HEK293 (cell line): ENCODE data around the gene CDC73.

ENCODE experiments used
- CTCF ChIA-PET: fragments of 350-600 bp; formaldehyde crosslinking; extraction: SDS; loops from one replicate; lab custom pipeline; 2021; ENCODE audit warnings: antibody characterized with exemption; lab: Yijun Ruan, JAX
- POLR2A ChIA-PET: fragments of 300-600 bp; formaldehyde crosslinking; extraction: SDS; loops from one replicate; lab custom pipeline; 2020; ENCODE audit warnings: antibody characterized with exemption, inconsistent platforms; lab: Yijun Ruan, JAX
- H3K27ac ChIP-seq: fragments of 200-500 bp; sonication (Bioruptor generic); 2 replicates; pipeline ENCODE4 v1.5.1; 2014; ENCODE audit warnings: low read depth, low read length, control low read depth, inconsistent platforms; ENCODE audit errors: extremely low read depth
- H3K36me3 ChIP-seq, 2 experiments: fragments of 200-500 bp in 1 of 2; sonication (Bioruptor generic) in 1 of 2; 1 replicate in 1 of 2; 2 replicates in 1 of 2; pipeline ENCODE4 v1.5.1; 2014 to 2017; ENCODE audit warnings: inconsistent platforms in 2 of 2, low read length in 2 of 2; ENCODE audit not compliant: control insufficient read depth in 2 of 2, insufficient read depth in 1 of 2
- H3K4me1 ChIP-seq: fragments of 200-500 bp; sonication (Bioruptor generic); 2 replicates; pipeline ENCODE4 v1.5.1; 2014; ENCODE audit warnings: mild to moderate bottlenecking, low read length, inconsistent platforms; ENCODE audit not compliant: control insufficient read depth, insufficient read depth
- H3K4me3 ChIP-seq: 2 replicates; pipeline ENCODE4 v1.5.1; 2011; ENCODE audit warnings: low read depth, mild to moderate bottlenecking, control low read depth, low read length, moderate library complexity
- H3K9me3 ChIP-seq: fragments of 200-500 bp; sonication (Bioruptor generic); 2 replicates; pipeline ENCODE4 v1.5.1; 2014; ENCODE audit warnings: low read depth, low read length, inconsistent platforms; ENCODE audit not compliant: control insufficient read depth, insufficient read depth
- OSR2 ChIP-seq: fragments of 450-650 bp; formaldehyde crosslinking; IDR thresholded peaks from 2 replicates; pipeline ENCODE4 v1.5.1; 2016; ENCODE audit warnings: missing biosample characterization, missing genetic modification characterization
- ZBTB1 ChIP-seq: fragments of 450-650 bp; formaldehyde crosslinking; IDR thresholded peaks from 2 replicates; pipeline ENCODE4 v1.5.1; 2016; ENCODE audit warnings: missing biosample characterization, missing genetic modification characterization
- ZBTB8A ChIP-seq: fragments of 450-650 bp; formaldehyde crosslinking; IDR thresholded peaks from 2 replicates; pipeline ENCODE4 v1.5.1; 2016; ENCODE audit warnings: missing biosample characterization, missing genetic modification characterization
- ZFP41 ChIP-seq: fragments of 450-650 bp; formaldehyde crosslinking; IDR thresholded peaks from 2 replicates; pipeline ENCODE4 v1.5.1; 2016; ENCODE audit warnings: missing biosample characterization, missing genetic modification characterization, borderline replicate concordance
- ZNF175 ChIP-seq: fragments of 450-650 bp; formaldehyde crosslinking; IDR thresholded peaks from 2 replicates; pipeline ENCODE4 v1.5.1; 2016; ENCODE audit warnings: missing biosample characterization, missing genetic modification characterization
- ZNF239 ChIP-seq: fragments of 450-650 bp; formaldehyde crosslinking; IDR thresholded peaks from 2 replicates; pipeline ENCODE4 v1.5.1; 2016; ENCODE audit warnings: missing biosample characterization, missing genetic modification characterization
- ZNF354C ChIP-seq: fragments of 450-650 bp; formaldehyde crosslinking; IDR thresholded peaks from 2 replicates; pipeline ENCODE4 v1.5.1; 2016; ENCODE audit warnings: missing biosample characterization, missing genetic modification characterization, low read depth, borderline replicate concordance
- ZNF501 ChIP-seq: fragments of 450-650 bp; formaldehyde crosslinking; IDR thresholded peaks from 2 replicates; pipeline ENCODE4 v1.5.1; 2016; ENCODE audit warnings: missing biosample characterization, missing genetic modification characterization
- ZNF558 ChIP-seq: fragments of 450-650 bp; formaldehyde crosslinking; IDR thresholded peaks from 2 replicates; pipeline ENCODE4 v1.5.1; 2016; ENCODE audit warnings: missing biosample characterization, missing genetic modification characterization
- ZNF837 ChIP-seq: fragments of 450-650 bp; formaldehyde crosslinking; IDR thresholded peaks from 2 replicates; pipeline ENCODE4 v1.5.1; 2016; ENCODE audit warnings: missing biosample characterization, missing genetic modification characterization
- ZNF843 ChIP-seq: fragments of 450-650 bp; formaldehyde crosslinking; IDR thresholded peaks from 2 replicates; pipeline ENCODE4 v1.5.1; 2016; ENCODE audit warnings: missing biosample characterization, missing genetic modification characterization
- TF ChIP-seq, protein P1 (sequence below): fragments of 450-650 bp; formaldehyde crosslinking; IDR thresholded peaks from 2 replicates; pipeline ENCODE4 v1.5.1; 2016; ENCODE audit warnings: missing biosample characterization, missing genetic modification characterization
- TF ChIP-seq, protein P2 (sequence below): fragments of 450-650 bp; formaldehyde crosslinking; IDR thresholded peaks from 2 replicates; pipeline ENCODE4 v1.5.1; 2016; ENCODE audit warnings: missing biosample characterization, missing genetic modification characterization
- TF ChIP-seq, protein P3 (sequence below): fragments of 450-650 bp; formaldehyde crosslinking; IDR thresholded peaks from 2 replicates; pipeline ENCODE4 v1.5.1; 2016; ENCODE audit warnings: missing biosample characterization, missing genetic modification characterization
- TF ChIP-seq, protein P4 (sequence below): fragments of 450-650 bp; formaldehyde crosslinking; IDR thresholded peaks from 2 replicates; pipeline ENCODE4 v1.5.1; 2017; ENCODE audit warnings: missing biosample characterization, missing genetic modification characterization
- TF ChIP-seq, protein P5 (sequence below): fragments of 450-650 bp; formaldehyde crosslinking; IDR thresholded peaks from 2 replicates; pipeline ENCODE4 v1.5.1; 2016; ENCODE audit warnings: missing biosample characterization, missing genetic modification characterization
- TF ChIP-seq, protein P6 (sequence below): fragments of 450-650 bp; formaldehyde crosslinking; optimal IDR thresholded peaks from 2 replicates; pipeline ENCODE3; 2016; ENCODE audit warnings: missing biosample characterization, mild to moderate bottlenecking, missing genetic modification characterization

CDC73 gene

DNA sequence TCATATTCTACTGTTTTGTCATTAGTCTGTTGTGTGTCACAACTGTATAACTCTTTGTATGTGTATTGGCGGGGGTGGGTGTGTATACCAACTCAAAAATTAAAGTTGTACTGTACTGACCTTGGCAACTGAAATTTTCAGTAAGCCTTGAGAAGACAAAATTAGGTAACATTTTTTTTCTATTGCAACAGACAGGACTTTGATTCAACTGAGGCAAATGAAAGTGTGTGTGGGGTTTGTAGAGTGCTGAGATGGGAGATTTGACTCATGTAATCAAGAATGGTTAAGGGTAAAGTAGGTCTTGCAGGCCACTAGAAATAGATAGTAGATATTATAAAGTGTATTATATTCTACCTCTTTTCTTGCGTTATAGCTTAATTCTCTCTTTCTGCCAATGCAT, 79.2 kb downstream of the CDC73 start:
- TF ChIP-seq ZNF843 = no peak
- no peak for TF ChIP-seq ZFP41 (tag by site-specific recombination)
- TF ChIP-seq ZNF239 (tag by site-specific recombination) = no peak
- TF ChIP-seq, protein P1, sequence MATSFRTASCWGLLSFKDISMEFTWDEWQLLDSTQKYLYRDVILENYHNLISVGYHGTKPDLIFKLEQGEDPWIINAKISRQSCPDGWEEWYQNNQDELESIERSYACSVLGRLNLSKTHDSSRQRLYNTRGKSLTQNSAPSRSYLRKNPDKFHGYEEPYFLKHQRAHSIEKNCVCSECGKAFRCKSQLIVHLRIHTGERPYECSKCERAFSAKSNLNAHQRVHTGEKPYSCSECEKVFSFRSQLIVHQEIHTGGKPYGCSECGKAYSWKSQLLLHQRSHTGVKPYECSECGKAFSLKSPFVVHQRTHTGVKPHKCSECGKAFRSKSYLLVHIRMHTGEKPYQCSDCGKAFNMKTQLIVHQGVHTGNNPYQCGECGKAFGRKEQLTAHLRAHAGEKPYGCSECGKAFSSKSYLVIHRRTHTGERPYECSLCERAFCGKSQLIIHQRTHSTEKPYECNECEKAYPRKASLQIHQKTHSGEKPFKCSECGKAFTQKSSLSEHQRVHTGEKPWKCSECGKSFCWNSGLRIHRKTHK (tag by site-specific recombination) = no peak
- TF ChIP-seq, protein P2, sequence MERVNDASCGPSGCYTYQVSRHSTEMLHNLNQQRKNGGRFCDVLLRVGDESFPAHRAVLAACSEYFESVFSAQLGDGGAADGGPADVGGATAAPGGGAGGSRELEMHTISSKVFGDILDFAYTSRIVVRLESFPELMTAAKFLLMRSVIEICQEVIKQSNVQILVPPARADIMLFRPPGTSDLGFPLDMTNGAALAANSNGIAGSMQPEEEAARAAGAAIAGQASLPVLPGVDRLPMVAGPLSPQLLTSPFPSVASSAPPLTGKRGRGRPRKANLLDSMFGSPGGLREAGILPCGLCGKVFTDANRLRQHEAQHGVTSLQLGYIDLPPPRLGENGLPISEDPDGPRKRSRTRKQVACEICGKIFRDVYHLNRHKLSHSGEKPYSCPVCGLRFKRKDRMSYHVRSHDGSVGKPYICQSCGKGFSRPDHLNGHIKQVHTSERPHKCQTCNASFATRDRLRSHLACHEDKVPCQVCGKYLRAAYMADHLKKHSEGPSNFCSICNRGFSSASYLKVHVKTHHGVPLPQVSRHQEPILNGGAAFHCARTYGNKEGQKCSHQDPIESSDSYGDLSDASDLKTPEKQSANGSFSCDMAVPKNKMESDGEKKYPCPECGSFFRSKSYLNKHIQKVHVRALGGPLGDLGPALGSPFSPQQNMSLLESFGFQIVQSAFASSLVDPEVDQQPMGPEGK (tag by site-specific recombination) = no peak
- TF ChIP-seq ZBTB1 = no peak
- no peak for TF ChIP-seq ZNF501 (tag by site-specific recombination)
- TF ChIP-seq, protein P3, sequence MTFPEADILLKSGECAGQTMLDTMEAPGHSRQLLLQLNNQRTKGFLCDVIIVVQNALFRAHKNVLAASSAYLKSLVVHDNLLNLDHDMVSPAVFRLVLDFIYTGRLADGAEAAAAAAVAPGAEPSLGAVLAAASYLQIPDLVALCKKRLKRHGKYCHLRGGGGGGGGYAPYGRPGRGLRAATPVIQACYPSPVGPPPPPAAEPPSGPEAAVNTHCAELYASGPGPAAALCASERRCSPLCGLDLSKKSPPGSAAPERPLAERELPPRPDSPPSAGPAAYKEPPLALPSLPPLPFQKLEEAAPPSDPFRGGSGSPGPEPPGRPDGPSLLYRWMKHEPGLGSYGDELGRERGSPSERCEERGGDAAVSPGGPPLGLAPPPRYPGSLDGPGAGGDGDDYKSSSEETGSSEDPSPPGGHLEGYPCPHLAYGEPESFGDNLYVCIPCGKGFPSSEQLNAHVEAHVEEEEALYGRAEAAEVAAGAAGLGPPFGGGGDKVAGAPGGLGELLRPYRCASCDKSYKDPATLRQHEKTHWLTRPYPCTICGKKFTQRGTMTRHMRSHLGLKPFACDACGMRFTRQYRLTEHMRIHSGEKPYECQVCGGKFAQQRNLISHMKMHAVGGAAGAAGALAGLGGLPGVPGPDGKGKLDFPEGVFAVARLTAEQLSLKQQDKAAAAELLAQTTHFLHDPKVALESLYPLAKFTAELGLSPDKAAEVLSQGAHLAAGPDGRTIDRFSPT (tag by site-specific recombination) = no peak
- no peak for TF ChIP-seq ZNF837 (tag by site-specific recombination)
- no peak for TF ChIP-seq ZNF354C (tag by site-specific recombination)
- no peak for TF ChIP-seq ZNF175 (tag by site-specific recombination)
- TF ChIP-seq ZBTB8A (tag by site-specific recombination) = no peak
- TF ChIP-seq, protein P4, sequence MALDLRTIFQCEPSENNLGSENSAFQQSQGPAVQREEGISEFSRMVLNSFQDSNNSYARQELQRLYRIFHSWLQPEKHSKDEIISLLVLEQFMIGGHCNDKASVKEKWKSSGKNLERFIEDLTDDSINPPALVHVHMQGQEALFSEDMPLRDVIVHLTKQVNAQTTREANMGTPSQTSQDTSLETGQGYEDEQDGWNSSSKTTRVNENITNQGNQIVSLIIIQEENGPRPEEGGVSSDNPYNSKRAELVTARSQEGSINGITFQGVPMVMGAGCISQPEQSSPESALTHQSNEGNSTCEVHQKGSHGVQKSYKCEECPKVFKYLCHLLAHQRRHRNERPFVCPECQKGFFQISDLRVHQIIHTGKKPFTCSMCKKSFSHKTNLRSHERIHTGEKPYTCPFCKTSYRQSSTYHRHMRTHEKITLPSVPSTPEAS (tag by site-specific recombination) = no peak
- TF ChIP-seq, protein P5, sequence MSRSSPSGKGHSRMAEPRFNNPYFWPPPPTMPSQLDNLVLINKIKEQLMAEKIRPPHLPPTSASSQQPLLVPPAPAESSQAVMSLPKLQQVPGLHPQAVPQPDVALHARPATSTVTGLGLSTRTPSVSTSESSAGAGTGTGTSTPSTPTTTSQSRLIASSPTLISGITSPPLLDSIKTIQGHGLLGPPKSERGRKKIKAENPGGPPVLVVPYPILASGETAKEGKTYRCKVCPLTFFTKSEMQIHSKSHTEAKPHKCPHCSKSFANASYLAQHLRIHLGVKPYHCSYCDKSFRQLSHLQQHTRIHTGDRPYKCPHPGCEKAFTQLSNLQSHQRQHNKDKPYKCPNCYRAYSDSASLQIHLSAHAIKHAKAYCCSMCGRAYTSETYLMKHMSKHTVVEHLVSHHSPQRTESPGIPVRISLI (tag by site-specific recombination) = no peak
- TF ChIP-seq, protein P6, sequence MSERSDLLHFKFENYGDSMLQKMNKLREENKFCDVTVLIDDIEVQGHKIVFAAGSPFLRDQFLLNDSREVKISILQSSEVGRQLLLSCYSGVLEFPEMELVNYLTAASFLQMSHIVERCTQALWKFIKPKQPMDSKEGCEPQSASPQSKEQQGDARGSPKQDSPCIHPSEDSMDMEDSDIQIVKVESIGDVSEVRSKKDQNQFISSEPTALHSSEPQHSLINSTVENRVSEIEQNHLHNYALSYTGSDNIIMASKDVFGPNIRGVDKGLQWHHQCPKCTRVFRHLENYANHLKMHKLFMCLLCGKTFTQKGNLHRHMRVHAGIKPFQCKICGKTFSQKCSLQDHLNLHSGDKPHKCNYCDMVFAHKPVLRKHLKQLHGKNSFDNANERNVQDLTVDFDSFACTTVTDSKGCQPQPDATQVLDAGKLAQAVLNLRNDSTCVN (tag by site-specific recombination) = no peak
- TF ChIP-seq OSR2 (tag by site-specific recombination) = no peak
- TF ChIP-seq ZNF558 (tag by site-specific recombination) = no peak
- Histone ChIP-seq H3K4me1 (no peaks in the 10 kb centered on the region), H3K36me3 (peaks cover 0 to 9% of the 10 kb centered on the region in 2 experiments; a peak in 2 of 3 replicates), H3K9me3 (no peaks in the 10 kb centered on the region), H3K4me3 (no peak overlapping the region), H3K27ac (no peak overlapping the region)
- ChIA-PET POLR2A (no interaction called here), CTCF (no interaction called here)
